PC-9 (cell line): Measurements from ENCODE around the gene AZGP1.

Experiments
- EZH2 ChIP-seq: fragments of 200-600 bp; sonication (generic); IDR thresholded peaks from 2 replicates; pipeline ENCODE4 v1.8.0; 2017; ENCODE audit warnings: antibody characterized with exemption, low read depth
- TF ChIP-seq, protein P1 (sequence below): fragments of 200-600 bp; sonication (generic); conservative IDR thresholded peaks from 2 replicates; pipeline ENCODE4 v1.6.1; 2017; ENCODE audit warnings: mixed run types, antibody characterized with exemption, mild to moderate bottlenecking, moderate library complexity

DNA sequence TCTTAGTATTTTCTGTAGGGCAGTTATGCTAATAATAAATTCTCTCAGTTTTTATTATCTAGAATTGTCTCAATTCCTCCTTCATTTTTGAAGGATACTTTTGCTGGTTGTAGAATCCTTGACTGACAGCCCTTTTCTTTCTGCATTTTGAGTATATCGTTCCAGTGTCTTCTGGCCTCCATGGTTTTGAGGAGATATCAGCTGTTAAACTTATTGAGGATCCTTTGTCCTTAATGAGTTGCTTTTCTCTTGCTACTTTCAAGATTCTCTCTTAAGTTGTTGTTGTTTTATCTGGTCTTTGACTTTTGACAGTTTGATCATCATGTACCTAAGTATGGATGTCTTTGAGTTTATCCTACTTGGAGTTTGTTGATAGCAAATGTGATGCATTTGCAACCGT is 37.5 kb downstream of the AZGP1 start:
- TF ChIP-seq, protein P1, sequence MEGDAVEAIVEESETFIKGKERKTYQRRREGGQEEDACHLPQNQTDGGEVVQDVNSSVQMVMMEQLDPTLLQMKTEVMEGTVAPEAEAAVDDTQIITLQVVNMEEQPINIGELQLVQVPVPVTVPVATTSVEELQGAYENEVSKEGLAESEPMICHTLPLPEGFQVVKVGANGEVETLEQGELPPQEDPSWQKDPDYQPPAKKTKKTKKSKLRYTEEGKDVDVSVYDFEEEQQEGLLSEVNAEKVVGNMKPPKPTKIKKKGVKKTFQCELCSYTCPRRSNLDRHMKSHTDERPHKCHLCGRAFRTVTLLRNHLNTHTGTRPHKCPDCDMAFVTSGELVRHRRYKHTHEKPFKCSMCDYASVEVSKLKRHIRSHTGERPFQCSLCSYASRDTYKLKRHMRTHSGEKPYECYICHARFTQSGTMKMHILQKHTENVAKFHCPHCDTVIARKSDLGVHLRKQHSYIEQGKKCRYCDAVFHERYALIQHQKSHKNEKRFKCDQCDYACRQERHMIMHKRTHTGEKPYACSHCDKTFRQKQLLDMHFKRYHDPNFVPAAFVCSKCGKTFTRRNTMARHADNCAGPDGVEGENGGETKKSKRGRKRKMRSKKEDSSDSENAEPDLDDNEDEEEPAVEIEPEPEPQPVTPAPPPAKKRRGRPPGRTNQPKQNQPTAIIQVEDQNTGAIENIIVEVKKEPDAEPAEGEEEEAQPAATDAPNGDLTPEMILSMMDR, result no peak
- no peak for TF ChIP-seq EZH2
